ENCODE measurements around the gene DOCK6.

GRCh38 chr19:11225172-11225571 lies 37.2 kb downstream of the DOCK6 start:
- peak in 1 of 2 donors; percentile 30 for TF ChIP-seq EP300 (IDR thresholded peaks at IDR 0.05)
- no peak for TF ChIP-seq POLR2A (IDR thresholded peaks at IDR 0.05)
